NCI-H345 treated with DMSO at 0.1 percent for 48 hours (cell line): ENCODE data around the gene DQX1.
"Not testable (repeated sequence)": the region's sequence is repeated elsewhere in the genome, so short reads cannot be mapped to it uniquely, and the experiment has no call there.

ENCODE experiments used
- DNase-seq: peaks from one replicate; lab custom pipeline; 2025; ENCODE audit not compliant: unreplicated experiment; lab: John Stamatoyannopoulos, UW

DQX1 gene

GRCh38 chr2:74470742-74471141 is 55.3 kb downstream of the DQX1 start:
- not testable (repeated sequence) for DNase-seq
